Activated T-helper 1 cell treated with anti-CD3 and anti-CD28 coated beads, Interleukin-12 subunit alpha, Interleukin-12 subunit beta, Interleukin-2, Interleukin-4 antibody, amounts not matched to agents 30 ng/mL and 10 ng/mL and 1 ng/mL, durations not matched to agents 14 hours and 24 hours and 36 hours (primary cell): ENCODE results near the gene HTT. TPM values are rescaled to one million over a fixed set of nuclear protein-coding genes. Genes with fewer than 3 reads are reported as not detected.

Experiments
- DNase-seq: peaks from one replicate; pipeline ENCODE4 v3.0.0; 2021; ENCODE audit warnings: low spot score
- H3K27ac Mint-ChIP-seq: one replicate; pipeline ENCODE4 v1.8.0; 2021; ENCODE audit warnings: mild to moderate bottlenecking, mixed read lengths
- H3K27me3 Mint-ChIP-seq: one replicate; pipeline ENCODE4 v1.8.0; 2022; ENCODE audit warnings: mild to moderate bottlenecking, moderate library complexity, mixed read lengths; ENCODE audit not compliant: insufficient read depth
- H3K36me3 Mint-ChIP-seq: one replicate; pipeline ENCODE4 v1.8.0; 2021; ENCODE audit warnings: low read depth, mixed read lengths
- H3K4me1 Mint-ChIP-seq: one replicate; pipeline ENCODE4 v1.8.0; 2021; ENCODE audit warnings: low read depth, mixed read lengths
- H3K4me3 Mint-ChIP-seq: one replicate; pipeline ENCODE4 v1.8.0; 2021; ENCODE audit warnings: mild to moderate bottlenecking, moderate library complexity, mixed read lengths
- H3K9me3 Mint-ChIP-seq: one replicate; pipeline ENCODE4 v1.8.0; 2021; ENCODE audit warnings: mixed read lengths
- intact Hi-C: fragments of 100-400 bp; cut with micrococcal nuclease; formaldehyde crosslinking; loops from one replicate; pipeline ENCODE4 v1.15.1; 2024
- total RNA-seq: library from RNA; stranded (reverse); gene quantifications from 2 replicates; pipeline ENCODE4 v1.2.3, GENCODE V29; 2022

HTT gene
- total RNA-seq, 1 donor from 2014 or later, result 66.9 TPM

GRCh38 chr4:3121110-3121509 is 46.6 kb downstream of the HTT start:
- DNase-seq, result no peak
- intact Hi-C loops, result no loop called here
- no peak overlapping the region for H3K4me3 Mint-ChIP-seq
- H3K27me3 Mint-ChIP-seq, result no peaks in the 10 kb centered on the region
- H3K9me3 Mint-ChIP-seq, result no peaks in the 10 kb centered on the region
- H3K27ac Mint-ChIP-seq, result no peak overlapping the region
- peaks cover 20% of the 10 kb centered on the region for H3K4me1 Mint-ChIP-seq
- H3K36me3 Mint-ChIP-seq, result peaks cover 31% of the 10 kb centered on the region

- H3K27ac Mint-ChIP-seq, result no peak overlapping the region
- peaks cover 27% of the 10 kb centered on the region for H3K36me3 Mint-ChIP-seq
- H3K9me3 Mint-ChIP-seq, result no peaks in the 10 kb centered on the region
- intact Hi-C loops, result no loop called here
- no peaks in the 10 kb centered on the region for H3K27me3 Mint-ChIP-seq
- H3K4me1 Mint-ChIP-seq, result peaks cover 20% of the 10 kb centered on the region
- H3K4me3 Mint-ChIP-seq, result no peak overlapping the region
- no peak for DNase-seq
Observed at GRCh38 chr4:3121596-3121995, 47.1 kb downstream of the HTT start.

GRCh38 chr4:3122081-3122563 is 47.6 kb downstream of the HTT start:
- DNase-seq, result no peak
- intact Hi-C loops, result loop anchor here (2.0 kb wide), 1 partner anchor 181 kb away; no protein-coding TSS in a partner anchor
- H3K27ac Mint-ChIP-seq, result peak overlapping the region; percentile 70
- peak overlapping the region; percentile 45 for H3K4me3 Mint-ChIP-seq
- no peaks in the 10 kb centered on the region for H3K9me3 Mint-ChIP-seq
- H3K27me3 Mint-ChIP-seq, result no peaks in the 10 kb centered on the region
- peaks cover 20% of the 10 kb centered on the region for H3K4me1 Mint-ChIP-seq
- H3K36me3 Mint-ChIP-seq, result peaks cover 30% of the 10 kb centered on the region

GRCh38 chr4:3123181-3123671 is 48.7 kb downstream of the HTT start:
- H3K4me3 Mint-ChIP-seq, result no peak overlapping the region
- H3K4me1 Mint-ChIP-seq, result peaks cover 20% of the 10 kb centered on the region
- peaks cover 34% of the 10 kb centered on the region for H3K36me3 Mint-ChIP-seq
- H3K9me3 Mint-ChIP-seq, result no peaks in the 10 kb centered on the region
- H3K27me3 Mint-ChIP-seq, result no peaks in the 10 kb centered on the region
- intact Hi-C loops, result loop anchor here (2.0 kb wide), 1 partner anchor 180 kb away; no protein-coding TSS in a partner anchor
- DNase-seq, result no peak
- peak overlapping the region; percentile 63 for H3K27ac Mint-ChIP-seq

DNA sequence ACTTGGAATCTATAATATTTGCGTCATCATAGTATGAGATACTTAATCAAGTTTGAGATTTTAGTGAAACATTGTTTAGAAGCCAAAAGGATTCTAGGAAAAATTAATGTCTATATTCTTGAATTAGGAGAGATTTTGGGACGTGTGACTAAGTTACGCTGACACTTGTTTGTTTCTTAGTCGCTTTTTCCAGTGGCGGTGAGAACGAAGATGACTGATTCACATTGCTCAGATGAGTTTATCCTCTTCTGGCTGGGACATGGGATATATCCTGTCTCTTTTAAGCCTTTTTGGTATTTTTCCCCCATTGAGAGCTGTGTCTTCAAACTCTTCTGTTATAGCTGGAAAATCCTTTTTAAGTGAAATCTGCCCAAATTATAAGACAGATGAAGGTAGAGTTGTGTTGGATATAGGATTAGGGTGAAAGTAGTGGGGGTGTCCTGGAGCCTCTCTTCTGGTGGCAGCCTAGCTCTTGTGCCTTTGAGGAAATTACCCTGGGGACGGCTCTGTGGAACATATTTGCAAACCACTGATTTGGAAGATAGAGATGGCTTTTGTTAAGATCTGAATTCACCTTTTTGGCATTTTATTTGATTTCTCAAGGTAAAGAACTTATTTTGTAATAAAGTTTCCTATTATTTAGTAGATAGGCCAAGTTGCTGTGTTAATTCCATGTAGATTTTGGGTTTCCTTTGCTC is 49.7 kb downstream of the HTT start:
- DNase-seq, result no peak
- H3K4me1 Mint-ChIP-seq, result peaks cover 20% of the 10 kb centered on the region
- H3K27me3 Mint-ChIP-seq, result no peaks in the 10 kb centered on the region
- no peak overlapping the region for H3K4me3 Mint-ChIP-seq
- intact Hi-C loops, result no loop called here
- no peaks in the 10 kb centered on the region for H3K9me3 Mint-ChIP-seq
- peaks cover 34% of the 10 kb centered on the region for H3K36me3 Mint-ChIP-seq
- no peak overlapping the region for H3K27ac Mint-ChIP-seq

- H3K27me3 Mint-ChIP-seq, result no peaks in the 10 kb centered on the region
Observed at GRCh38 chr4:3127112-3127511, 52.6 kb downstream of the HTT start.

GRCh38 chr4:3128058-3128457 is 53.6 kb downstream of the HTT start:
- Mint-ChIP-seq H3K27me3 (no peaks in the 10 kb centered on the region), H3K36me3 (peaks cover 42% of the 10 kb centered on the region), H3K4me1 (peaks cover 1% of the 10 kb centered on the region), H3K4me3 (no peak overlapping the region), H3K9me3 (no peaks in the 10 kb centered on the region), H3K27ac (no peak overlapping the region)
- no peak for DNase-seq
- intact Hi-C loops, result no loop called here

More at GRCh38 chr4:3127112-3127511, 52.6 kb downstream of the HTT start:
- intact Hi-C loops, result no loop called here
- H3K27ac Mint-ChIP-seq, result no peak overlapping the region
- peaks cover 44% of the 10 kb centered on the region for H3K36me3 Mint-ChIP-seq
- H3K4me1 Mint-ChIP-seq, result peaks cover 11% of the 10 kb centered on the region
- H3K4me3 Mint-ChIP-seq, result no peak overlapping the region
- H3K9me3 Mint-ChIP-seq, result no peaks in the 10 kb centered on the region
- DNase-seq, result no peak

GRCh38 chr4:3128976-3129375 is 54.5 kb downstream of the HTT start:
- Mint-ChIP-seq H3K27ac (no peak overlapping the region), H3K27me3 (no peaks in the 10 kb centered on the region), H3K4me1 (no peaks in the 10 kb centered on the region), H3K36me3 (peaks cover 42% of the 10 kb centered on the region), H3K9me3 (no peaks in the 10 kb centered on the region), H3K4me3 (no peak overlapping the region)
- no peak for DNase-seq
- intact Hi-C loops, result no loop called here

DNA sequence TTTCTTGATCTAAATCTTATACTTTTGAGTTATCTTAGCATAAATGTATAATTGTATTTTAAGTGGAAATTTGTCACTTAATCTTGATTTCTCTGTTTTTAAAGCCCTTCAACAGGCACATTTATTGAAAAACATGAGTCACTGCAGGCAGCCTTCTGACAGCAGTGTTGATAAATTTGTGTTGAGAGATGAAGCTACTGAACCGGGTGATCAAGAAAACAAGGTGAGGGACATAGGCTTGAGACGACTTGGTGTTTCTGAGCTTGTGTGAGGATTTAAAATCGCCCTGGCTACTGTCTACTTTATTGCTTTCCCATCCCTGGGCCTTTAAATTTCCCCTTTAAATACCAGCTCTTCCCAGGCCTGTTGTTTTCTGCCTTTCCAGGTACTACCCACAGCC is 55.7 kb downstream of the HTT start:
- Mint-ChIP-seq H3K4me1 (no peaks in the 10 kb centered on the region), H3K4me3 (no peak overlapping the region), H3K27ac (no peak overlapping the region), H3K9me3 (no peaks in the 10 kb centered on the region), H3K36me3 (peaks cover 40% of the 10 kb centered on the region), H3K27me3 (no peaks in the 10 kb centered on the region)
- DNase-seq, result no peak
- intact Hi-C loops, result no loop called here

GRCh38 chr4:3130826-3131225 is 56.3 kb downstream of the HTT start:
- Mint-ChIP-seq H3K4me1 (no peaks in the 10 kb centered on the region), H3K27ac (no peak overlapping the region), H3K4me3 (no peak overlapping the region), H3K27me3 (no peaks in the 10 kb centered on the region), H3K9me3 (no peaks in the 10 kb centered on the region), H3K36me3 (peaks cover 37% of the 10 kb centered on the region)
- intact Hi-C loops, result no loop called here
- no peak for DNase-seq

GRCh38 chr4:3134201-3134600 is 59.7 kb downstream of the HTT start:
- no peak overlapping the region for H3K27ac Mint-ChIP-seq
- no peaks in the 10 kb centered on the region for H3K4me1 Mint-ChIP-seq
- no peaks in the 10 kb centered on the region for H3K9me3 Mint-ChIP-seq
- no peak for DNase-seq
- no peak overlapping the region for H3K4me3 Mint-ChIP-seq
- no peaks in the 10 kb centered on the region for H3K27me3 Mint-ChIP-seq
- intact Hi-C loops, result no loop called here
- H3K36me3 Mint-ChIP-seq, result peaks cover 33% of the 10 kb centered on the region

- H3K4me3 Mint-ChIP-seq, result no peak overlapping the region
- no peak overlapping the region for H3K27ac Mint-ChIP-seq
- intact Hi-C loops, result loop anchor here (1.0 kb wide), 1 partner anchor 29 kb away; no protein-coding TSS in a partner anchor
- no peaks in the 10 kb centered on the region for H3K9me3 Mint-ChIP-seq
- no peak for DNase-seq
- no peaks in the 10 kb centered on the region for H3K27me3 Mint-ChIP-seq
- no peaks in the 10 kb centered on the region for H3K4me1 Mint-ChIP-seq
- H3K36me3 Mint-ChIP-seq, result peaks cover 32% of the 10 kb centered on the region
Observed at GRCh38 chr4:3135155-3136011, 60.9 kb downstream of the HTT start.

- H3K4me1 Mint-ChIP-seq, result no peaks in the 10 kb centered on the region
- no peaks in the 10 kb centered on the region for H3K27me3 Mint-ChIP-seq
- H3K4me3 Mint-ChIP-seq, result no peak overlapping the region
- H3K36me3 Mint-ChIP-seq, result peaks cover 23% of the 10 kb centered on the region
- no peaks in the 10 kb centered on the region for H3K9me3 Mint-ChIP-seq
- DNase-seq, result no peak
- no peak overlapping the region for H3K27ac Mint-ChIP-seq
- intact Hi-C loops, result loop anchor here (1.0 kb wide), 1 partner anchor 30 kb away; no protein-coding TSS in a partner anchor
Observed at GRCh38 chr4:3136454-3136853, 62.0 kb downstream of the HTT start.
